GM19372 (cell line): ENCODE measurements around the gene NFAM1.

Experiments used
- ATAC-seq: cut with Tn5 transposase; IDR thresholded peaks from one replicate; pipeline ENCODE4 v1.9.1; 2021; ENCODE audit warnings: mild to moderate bottlenecking, low read depth, moderate library complexity; ENCODE audit not compliant: unreplicated experiment

The NFAM1 gene

GRCh38 chr22:42440728-42441127 is 8.5 kb upstream of the NFAM1 start:
- no peak for ATAC-seq

- no peak for ATAC-seq
These were observed 7.8 kb upstream of the NFAM1 start for GRCh38 chr22:42439821-42440674.

DNA sequence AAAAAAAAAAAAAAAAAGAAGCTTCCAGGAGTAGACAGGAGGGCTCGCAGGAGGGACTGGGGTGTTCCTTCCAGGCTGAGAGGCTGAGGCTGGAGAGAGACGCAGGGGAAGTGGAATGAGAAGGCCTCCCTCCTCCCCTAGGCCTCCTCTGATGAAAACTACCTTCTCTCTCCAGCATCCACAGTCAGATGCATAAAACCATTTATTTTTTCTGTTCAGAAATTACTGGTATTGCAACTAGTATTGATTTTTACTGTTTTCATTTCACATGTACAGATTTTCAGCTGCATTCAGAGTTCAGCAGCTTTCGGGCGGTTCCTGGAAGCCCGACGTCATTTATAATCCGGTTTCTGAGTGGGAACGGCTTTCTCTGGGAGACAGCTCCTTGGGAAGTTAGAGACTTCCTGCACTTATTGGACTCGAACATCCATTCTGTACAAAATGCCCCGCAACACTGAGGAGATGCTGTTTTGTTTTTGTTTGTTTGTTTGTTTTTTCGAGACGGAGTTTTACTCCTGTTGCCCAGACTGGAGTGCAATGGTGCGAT is 6.9 kb upstream of the NFAM1 start:
- ATAC-seq, result no peak

DNA sequence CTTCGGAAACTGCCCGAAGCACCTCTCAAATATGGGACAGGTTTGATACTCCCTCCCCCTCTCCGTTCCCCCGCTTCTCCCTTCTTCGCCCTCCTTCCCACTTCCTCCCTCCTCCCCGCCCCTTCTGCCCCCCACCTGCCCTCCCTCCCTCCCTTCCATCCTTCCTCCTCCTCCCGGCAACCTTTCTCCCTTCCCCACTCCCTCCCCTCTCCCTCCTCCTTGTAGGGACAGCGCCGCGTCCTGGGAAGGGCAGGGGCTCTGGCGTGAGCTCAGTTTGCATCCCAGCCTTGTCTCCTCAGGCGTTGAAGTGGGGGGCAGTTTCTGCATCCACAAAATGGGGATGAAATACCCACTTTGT is 6.1 kb upstream of the NFAM1 start:
- ATAC-seq, result no peak

GRCh38 chr22:42437488-42438292 is 5.5 kb upstream of the NFAM1 start:
- peak; percentile 60 for ATAC-seq

DNA sequence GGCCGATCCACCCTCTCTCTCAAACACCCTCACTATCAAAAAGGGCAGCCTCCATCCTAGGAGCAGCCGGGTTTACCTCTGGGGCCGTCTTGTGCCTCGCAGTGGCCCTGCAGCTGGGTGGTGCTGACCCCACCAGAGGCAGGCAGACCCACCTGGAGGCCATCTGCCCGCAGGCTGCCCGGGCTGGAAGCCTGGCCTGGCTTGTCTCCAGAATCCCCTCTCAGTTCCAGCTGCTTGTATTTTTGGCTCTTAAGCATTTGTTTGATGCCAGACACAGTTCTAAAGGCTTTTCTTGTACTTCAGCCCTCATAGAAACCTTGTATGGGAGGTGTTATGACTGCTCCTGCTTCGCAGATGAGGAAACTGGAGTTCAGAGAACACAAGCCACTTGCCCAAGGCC is 4.2 kb upstream of the NFAM1 start:
- no peak for ATAC-seq

- ATAC-seq, result no peak
These were observed 2.7 kb upstream of the NFAM1 start for GRCh38 chr22:42434748-42435425.

- ATAC-seq, result no peak
These were observed 1.8 kb upstream of the NFAM1 start for GRCh38 chr22:42433754-42434682.

DNA sequence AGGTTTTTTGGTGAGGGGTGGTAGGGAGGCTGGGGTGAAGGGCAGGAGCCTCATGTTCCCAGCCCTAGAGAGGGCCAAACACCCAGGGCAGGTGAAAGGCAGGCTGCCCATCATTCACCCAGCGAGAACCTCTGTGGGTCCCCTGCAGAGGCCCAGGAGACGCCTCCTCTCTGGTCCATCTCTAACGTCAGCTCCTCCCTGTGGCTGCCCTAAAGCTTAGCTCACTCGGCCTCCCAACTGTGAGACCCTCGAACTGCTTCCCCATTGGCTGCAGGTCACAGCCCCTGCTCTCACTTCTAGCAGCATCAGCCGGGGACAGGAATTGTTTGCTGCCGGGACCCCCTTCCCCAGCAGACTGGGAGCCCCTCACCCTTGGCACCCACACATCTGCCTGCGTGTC is 615 bp upstream of the NFAM1 start:
- no peak for ATAC-seq

GRCh38 chr22:42431401-42432019 is 693 bp downstream of the NFAM1 start:
- ATAC-seq, result no peak

DNA sequence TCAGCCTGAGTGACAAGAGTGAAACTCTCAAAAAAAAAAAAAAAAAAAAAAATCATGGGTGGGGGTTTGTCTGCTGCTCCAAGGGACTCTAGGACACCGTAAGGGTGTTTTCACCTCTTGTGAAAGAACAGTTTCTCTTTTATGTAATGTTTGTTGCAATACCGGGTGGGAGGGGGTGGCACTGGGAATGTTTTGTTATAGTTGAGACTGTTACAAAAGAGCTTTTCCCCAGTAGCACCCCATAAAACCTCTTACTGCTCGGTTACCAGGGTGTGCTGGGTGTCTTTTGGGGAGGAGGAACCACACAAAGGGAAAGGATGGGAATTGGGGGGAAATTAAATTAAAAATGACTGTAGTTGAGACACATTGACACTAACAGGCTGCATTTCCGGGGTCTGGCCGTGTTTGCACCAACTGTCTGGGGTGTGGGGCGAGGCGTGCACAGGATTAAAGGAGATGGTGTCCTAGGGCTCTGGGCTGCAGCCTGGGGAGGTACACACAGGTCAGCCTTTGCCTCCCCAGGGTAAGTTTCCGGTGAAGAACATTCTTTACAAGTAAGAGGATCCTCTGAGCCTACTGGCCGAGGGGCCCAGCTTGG is 1.6 kb downstream of the NFAM1 start:
- no peak for ATAC-seq

- ATAC-seq, result no peak
These were observed 3.4 kb downstream of the NFAM1 start for GRCh38 chr22:42428760-42429159.

- ATAC-seq, result no peak
These were observed 4.2 kb downstream of the NFAM1 start for GRCh38 chr22:42428025-42428424.

DNA sequence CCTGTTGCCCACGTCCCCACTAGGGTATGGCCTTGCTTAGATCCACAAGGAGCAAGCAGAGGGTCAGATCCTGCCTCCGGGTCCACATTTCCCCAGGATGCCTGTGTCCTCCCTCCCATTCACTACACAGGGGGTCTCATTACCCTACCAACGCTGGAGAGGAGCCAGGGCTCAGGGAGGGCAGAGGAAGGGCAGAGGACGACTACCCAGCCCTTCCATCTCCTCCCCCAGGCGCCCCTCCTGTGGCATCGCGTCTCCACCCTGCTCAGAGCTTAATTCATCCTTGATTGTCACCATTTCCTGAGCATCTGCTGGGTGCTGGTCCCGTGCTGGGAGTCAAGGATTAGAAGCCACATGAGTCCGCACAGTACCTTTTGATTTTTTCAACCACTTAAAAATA is 5.0 kb downstream of the NFAM1 start:
- no peak for ATAC-seq

DNA sequence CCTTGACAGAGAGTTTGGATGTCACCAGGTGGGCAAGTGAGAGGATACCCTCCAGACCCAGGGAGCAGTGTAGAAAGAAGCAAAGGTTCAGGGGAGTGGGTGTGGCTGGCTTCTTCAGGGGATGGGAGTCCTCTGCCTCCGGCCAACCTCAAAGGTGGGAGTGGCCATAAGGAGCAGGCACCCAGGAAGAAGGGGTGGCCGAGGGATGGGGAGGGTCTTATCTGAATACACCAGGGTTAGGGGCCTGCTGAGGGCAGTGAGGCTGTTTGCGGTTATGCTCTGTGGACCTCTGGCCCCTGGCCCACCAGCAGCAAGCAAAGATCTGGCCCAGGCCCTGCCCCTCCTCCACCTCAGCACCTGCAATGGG is 6.2 kb downstream of the NFAM1 start:
- ATAC-seq, result no peak

- no peak for ATAC-seq
These were observed 6.7 kb downstream of the NFAM1 start for GRCh38 chr22:42425337-42425988.

GRCh38 chr22:42419243-42419881 is 12.8 kb downstream of the NFAM1 start:
- ATAC-seq, result peak; percentile 62

GRCh38 chr22:42418811-42419242 is 13.4 kb downstream of the NFAM1 start:
- no peak for ATAC-seq
